ENCODE data around the gene ORAI3.

Gene ORAI3

DNA sequence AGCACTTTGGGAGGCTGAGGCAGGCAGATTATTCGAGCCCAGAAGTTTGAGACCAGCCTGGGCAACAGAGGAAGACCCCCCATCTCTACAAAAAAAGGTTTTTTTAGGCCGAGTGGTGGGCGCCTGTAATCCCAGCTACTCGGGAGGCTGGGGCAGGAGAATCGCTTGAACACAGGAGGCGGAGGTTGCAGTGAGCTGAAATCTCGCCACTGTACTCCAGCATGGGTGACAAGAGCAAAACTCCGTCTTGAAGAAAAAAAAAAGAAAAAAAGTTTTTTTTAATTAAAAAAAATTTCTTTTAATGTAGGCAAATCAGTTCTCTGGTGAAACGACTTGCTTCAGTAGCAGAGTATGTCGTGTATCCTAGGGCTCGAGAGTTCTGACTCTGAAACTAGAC, 47.1 kb downstream of the ORAI3 start:
- DNase-seq: no peak

DNA sequence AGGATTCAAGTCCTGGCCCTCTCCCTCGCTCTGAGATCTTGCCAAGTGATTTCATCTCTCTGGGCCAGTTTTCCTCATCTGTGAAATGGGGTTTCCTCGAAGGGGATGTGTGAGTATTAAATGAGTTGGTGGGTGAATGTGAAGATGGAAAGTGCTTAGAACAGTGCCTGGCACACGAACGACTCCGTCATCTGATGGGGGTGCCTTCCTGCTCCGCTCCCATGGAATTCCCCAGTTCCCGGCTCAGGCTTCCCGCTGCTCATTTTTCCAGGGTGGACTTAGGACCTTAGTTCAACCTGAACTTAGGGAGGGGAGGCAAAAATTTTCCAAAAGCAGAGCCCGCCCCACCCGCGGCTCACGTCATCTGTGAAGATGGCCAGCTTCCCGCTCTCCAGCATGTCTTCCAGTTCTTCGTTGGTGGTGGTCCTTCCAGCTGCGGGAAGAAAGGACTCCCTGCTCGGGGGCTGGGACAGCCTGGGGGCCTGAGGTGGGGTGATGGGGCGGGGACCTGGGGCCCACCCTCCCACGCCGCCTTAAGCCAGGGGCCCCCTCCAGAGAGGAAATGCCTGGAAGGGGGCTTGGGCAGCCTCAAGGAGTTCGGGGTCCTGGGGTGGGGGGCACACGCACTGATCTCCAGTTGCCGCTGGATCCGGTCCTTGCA, 47.6 kb downstream of the ORAI3 start:
- DNase-seq: no peak

DNA sequence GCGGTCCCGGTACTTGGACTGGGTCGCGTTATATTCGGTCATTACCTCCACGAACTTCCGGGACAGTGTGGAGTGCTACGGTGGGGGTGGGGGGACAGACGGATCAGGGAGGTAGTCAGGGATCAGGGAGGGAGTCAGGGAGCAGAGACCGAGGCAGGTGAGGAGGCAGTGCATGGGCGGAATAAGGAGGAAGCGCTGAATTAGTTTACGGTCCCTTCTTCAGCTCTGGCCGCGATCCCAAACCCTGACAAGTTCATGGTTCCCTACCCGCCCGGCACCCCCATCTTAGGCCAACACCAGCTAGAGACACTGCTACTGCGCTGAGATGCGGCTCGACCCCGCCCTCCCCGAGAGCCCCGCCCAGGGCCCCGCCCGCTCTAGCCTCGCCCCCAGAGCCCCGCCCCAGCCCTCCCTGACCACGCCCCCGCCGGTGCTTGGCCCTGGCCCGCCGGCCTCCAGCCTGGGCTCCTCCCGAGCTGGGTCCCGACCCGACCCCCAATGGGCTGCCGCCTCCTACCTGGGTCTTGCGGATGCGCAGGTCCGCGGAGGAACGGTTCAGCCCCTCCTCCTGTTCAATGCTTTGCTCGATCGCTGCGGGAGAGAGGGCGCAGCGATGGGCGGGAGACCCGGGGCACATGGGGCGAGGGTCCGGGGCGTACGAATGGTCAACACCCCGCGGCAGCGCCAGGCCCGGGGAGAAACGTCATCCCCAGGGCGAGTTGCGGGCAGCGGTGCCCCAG, 48.3 kb downstream of the ORAI3 start:
- peak; percentile 82 for DNase-seq

DNA sequence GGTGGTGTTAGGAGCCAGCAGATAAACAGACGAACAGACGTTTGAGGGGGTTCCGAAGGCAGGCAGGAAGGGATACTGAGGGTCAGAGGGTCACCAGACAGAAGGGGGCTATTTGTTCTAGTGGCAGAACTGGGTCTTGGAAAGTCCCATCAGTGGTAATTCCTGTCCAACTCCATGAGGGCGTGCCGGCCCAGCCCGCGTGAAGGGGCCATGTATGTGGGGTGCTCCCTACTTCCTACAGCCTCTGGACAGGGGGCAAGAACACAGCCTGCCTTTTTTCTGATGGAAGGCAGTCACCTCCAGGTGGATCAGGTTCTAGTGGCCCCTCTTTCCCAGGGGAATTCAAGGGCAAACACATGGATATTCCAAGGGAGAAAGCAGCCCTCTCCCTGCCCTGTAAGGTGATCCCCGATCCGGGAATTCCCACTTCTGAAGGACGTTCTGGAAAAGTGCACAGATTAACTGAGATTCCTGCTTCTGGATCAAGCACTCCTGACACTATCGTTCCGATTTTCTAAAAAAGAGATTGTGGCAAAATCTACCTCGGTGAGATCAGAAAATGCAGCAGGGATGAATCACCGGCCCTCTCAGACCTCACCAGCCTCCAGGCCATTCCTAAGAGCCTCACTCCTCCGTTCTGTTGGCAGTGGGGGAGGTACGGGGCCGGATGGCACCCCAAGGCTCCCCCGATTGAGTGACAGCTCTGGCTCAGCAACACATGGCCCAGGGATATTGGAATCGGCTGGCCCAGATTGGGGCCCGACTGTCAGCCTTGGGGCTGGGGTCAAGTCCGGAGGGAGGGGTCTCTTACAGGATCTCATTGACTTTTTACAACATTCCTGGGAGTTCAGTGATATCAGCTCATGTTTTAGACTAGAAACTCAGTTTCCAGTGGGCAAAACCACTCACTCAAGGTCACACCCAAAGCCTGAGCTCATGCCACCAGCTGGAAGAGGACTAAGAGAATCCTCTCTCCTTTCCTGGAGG, 49.1 kb downstream of the ORAI3 start:
- no peak for DNase-seq

DNA sequence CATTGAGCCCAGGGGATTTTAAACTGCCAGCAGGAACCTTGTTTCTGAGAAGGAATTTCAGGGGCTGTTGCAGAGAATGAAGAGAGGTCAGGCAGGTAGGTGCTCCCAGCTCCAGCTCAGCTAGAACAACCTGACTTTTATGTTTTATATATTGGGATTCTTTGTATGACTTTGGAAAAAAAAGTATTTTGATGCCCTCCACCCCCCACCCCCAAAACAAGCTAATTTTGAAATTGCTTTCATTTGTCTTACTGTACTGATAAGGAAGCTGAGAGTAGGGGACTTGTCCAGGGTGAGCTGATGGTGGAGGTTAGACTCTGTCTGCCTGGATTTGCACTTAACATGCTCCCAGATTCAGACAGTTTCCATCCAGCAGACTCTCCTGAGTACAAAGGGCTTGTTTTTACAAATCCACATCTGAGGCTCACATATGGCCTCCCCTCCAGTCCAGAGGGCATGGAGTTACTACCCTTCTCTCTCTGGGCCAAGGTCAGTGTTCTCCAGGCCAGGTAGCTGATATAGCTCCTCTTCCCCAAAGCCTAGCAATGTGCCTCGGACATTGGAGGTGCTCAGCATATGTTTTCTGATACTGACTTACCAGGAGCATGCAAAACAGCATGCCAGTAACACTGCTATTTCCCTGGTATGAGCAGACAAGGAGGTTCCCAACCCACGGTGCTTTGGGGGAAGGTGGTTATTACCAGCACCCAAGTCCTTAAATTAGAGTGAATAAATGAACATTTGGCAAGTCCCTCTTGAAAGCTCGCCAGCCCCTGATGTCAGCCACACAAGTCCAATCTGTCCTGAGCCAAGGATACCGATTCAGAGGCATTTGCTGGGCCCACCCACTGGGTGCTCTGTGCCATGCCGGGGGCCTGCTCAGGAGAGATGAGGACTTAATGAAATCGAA, 50.2 kb downstream of the ORAI3 start:
- no peak for DNase-seq

DNA sequence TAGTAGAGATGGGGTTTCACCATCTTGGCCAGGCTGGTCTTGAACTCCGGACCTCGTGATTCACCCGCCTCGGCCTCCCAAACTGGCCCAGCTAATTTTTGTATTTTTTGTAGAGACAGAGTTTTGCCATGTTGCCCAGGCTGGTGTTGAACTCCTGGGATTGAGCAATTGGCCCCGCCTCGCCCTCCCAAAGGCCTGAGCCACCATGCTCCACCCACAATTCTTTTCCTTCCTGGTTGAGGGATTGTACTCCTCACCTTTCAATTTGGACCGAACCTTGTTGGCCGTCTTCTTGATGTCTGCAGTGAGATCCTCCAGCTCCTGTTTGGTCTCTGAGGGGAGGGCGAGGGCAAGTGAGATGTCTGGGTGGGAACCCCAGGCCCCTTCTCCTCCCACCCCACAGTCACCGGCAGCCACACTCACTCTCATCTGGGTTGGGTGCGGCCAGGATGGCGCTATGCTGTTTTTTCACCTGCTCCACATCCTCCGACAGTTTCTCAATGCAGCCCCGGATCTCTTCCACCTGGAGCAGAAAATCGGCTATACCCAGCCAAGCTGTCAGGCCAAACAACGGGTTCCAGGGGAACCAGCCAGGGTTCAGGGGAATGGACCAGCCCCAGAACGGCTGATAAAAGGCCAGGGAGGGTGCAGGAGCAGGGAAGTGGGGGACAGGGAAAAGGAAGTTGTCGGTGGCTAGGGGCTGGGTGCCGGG, 52.0 kb downstream of the ORAI3 start:
- no peak for DNase-seq

DNA sequence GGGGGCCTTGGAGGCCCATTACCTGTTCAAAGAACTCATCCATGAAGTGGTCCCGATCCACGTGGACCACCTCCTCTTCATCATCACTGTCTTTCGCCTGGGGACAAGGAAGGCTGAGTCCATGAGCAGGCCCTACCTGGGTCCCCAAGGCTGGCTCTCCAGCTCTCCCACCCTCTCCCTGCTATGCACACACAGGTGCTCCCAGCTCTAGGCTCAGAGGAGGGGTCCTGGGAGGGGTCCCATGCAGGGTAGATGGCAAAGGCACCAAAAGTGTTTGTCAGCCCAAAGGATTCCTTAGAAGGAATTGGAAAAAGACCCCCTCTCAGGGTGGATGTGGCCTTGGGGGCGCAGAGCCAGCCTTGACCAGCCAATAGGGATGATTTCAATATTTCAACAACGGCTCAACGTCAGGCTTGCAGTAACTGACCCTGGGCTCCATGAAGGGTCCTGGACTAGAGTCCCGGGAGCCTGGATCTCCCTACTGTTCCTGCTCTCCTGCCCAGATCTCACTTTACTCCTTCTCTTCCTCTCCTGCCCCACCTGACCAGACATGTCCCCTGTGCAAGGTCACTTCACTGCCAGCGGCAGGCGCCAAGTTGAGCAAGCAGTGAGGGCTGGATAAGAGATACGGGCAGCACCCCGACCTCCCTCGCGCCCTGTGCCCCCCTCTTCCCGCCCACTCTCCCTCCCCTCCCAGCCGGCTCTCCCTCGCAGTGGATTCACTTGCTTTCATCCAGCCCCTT, 52.8 kb downstream of the ORAI3 start:
- no peak for DNase-seq

DNA sequence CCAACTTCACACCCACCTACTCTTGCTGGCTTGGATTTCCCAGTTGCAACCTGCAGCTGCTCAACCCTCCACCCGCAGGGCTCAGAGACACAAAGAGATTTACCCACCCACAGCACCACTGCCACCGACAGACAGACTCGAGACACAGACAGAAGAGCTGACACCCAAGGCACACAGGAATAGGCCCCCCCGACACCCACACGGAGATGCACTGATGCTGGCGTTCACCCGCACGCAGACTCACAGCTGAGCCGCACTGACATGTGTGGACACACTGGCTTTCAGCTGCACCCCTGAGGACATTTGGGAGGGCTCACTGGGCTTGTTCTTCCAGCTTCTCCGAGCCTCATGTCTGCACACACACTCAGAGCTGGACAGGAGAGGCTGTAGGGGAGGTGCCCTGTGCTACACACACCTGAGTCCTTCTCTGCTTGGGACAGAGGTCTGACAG, 53.4 kb downstream of the ORAI3 start:
- no peak for DNase-seq

DNA sequence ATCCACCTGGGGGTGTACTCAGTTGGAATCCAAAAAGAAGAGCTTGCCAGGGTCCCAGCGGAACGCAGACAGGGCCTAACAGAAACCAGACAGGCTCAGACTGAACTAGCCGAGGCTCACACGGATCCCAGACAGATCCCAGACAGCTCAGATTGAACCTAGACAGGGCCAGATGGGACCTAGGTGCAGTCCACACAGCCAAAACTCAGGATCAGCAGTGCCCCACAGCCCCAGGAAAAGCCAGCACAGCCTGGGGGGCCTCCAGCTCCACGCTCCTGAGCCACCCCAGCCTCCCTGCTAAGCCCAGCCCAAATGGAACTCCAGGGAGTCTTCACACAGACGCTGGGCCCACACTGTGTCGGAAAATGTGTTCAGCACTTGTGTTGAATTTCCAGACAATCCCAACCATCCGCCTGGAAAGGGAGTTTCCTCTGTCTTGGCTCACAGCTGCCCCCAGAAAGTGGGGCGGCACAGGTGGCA, 54.0 kb downstream of the ORAI3 start:
- no peak for DNase-seq

DNA sequence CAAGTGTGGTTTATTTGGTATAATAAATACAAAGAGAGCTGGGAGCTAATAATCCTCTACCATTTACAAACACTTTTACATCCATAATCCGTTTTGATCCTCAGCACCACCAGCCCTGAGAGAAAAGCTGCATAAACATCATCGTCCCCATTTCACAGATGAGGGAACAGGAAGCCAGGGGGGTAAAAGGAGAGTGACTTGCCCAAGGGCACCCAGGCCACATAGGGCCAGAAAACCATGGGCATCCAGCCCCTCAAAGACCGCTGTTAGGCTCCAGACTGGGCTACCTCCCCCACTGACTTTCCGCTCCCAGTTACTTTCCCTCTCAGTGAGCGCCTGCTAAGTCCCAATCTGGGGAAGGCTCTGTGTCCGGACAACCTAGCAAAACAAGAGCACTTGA, 54.9 kb downstream of the ORAI3 start:
- no peak for DNase-seq

Measured in stimulated activated CD4-positive, alpha-beta T cell treated with anti-CD3 and anti-CD28 coated beads, Interleukin-4, amount 100 ng/mL, for 1 hour (primary cell).